Activated CD8-positive, alpha-beta memory T cell treated with anti-CD3 and anti-CD28 coated beads, Interleukin-2, amount 50 U/mL, for 24 hours (primary cell): ENCODE measurements around the gene HOXA11.

Experiments used
- DNase-seq: peaks from one replicate; pipeline ENCODE4 v3.0.0-alpha.2; 2020; ENCODE audit errors: extremely low read depth

The HOXA11 gene

GRCh38 chr7:27180431-27181420 lies 4.3 kb downstream of the HOXA11 start:
- DNase-seq, result no peak

GRCh38 chr7:27179503-27180430 lies 5.3 kb downstream of the HOXA11 start:
- no peak for DNase-seq

GRCh38 chr7:27179030-27179429 lies 6.0 kb downstream of the HOXA11 start:
- DNase-seq, result no peak

GRCh38 chr7:27178366-27178765 lies 6.7 kb downstream of the HOXA11 start:
- DNase-seq, result no peak

GRCh38 chr7:27177795-27178320 lies 7.2 kb downstream of the HOXA11 start:
- no peak for DNase-seq

- DNase-seq, result no peak
Observed at GRCh38 chr7:27176962-27177794, 7.9 kb downstream of the HOXA11 start.

GRCh38 chr7:27176524-27176845 lies 8.5 kb downstream of the HOXA11 start:
- DNase-seq, result no peak

GRCh38 chr7:27175626-27176523 lies 9.2 kb downstream of the HOXA11 start:
- DNase-seq, result no peak

GRCh38 chr7:27174874-27175625 lies 10.0 kb downstream of the HOXA11 start:
- DNase-seq, result no peak

GRCh38 chr7:27173956-27174873 lies 10.8 kb downstream of the HOXA11 start, which contains the start of gene HOXA10:
Gene HOXA10, minus strand, starts transcription at chr7:27174320. Its CDS starts 14 bp downstream, at chr7:27174306.
- DNase-seq, result no peak

GRCh38 chr7:27173511-27173955 lies 11.5 kb downstream of the HOXA11 start:
- DNase-seq, result no peak

GRCh38 chr7:27172823-27173510 lies 12.1 kb downstream of the HOXA11 start:
- no peak for DNase-seq

GRCh38 chr7:27172315-27172774 lies 12.7 kb downstream of the HOXA11 start:
- no peak for DNase-seq

GRCh38 chr7:27171637-27172314 lies 13.3 kb downstream of the HOXA11 start:
- DNase-seq, result no peak

- no peak for DNase-seq
Observed at GRCh38 chr7:27171325-27171636, 13.8 kb downstream of the HOXA11 start.

GRCh38 chr7:27170426-27171324 lies 14.4 kb downstream of the HOXA11 start:
- DNase-seq, result no peak
